HG03139 (cell line): ENCODE results near the gene TLE4.
"Not testable (repeated sequence)": the region's sequence is repeated elsewhere in the genome, so short reads cannot be mapped to it uniquely, and the experiment has no call there.

Experiments used
- ATAC-seq: cut with Tn5 transposase; IDR thresholded peaks from one replicate; pipeline ENCODE4 v1.9.1; 2021; ENCODE audit not compliant: unreplicated experiment

The TLE4 gene

DNA sequence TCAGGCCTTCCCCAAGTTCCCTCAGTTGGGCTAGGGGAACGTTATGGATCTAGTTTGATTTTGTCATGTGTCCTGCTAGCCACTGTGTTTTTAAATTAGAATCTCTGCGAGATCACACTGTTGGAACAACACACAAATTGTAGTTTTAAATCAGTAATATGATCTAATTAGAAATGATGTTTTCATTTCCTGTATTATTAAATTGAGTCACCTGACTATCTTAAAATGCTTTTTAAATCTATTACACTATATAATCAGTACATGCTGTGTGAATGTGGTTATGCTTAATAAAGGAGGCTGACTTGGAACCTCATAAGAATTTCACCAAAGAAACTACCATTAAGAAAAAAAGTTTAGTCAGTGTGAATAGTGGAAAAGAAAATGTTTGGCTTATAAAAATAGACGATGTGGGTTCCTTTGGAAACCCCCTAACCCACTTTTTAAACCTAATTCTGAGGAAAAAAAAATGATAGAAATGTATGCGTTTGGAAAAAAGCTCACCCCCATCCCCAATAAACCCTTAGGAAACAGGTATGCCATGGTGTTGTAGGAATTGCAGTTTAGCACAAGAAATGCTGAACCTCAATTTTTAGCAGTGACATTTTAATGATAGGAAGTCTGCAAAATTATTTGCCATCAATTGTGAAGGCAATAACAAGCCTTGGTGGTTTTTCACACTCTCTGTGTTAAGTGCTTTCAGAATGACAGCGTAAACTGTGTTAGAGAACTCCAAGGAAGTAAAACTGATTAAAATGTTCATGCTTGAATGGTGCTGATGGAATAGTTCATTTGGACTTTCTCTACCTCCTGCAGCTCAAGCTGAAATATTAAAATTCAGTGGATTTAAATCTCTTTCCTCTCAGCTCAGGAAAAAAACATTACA is 59.0 kb downstream of the TLE4 start:
- no peak for ATAC-seq

DNA sequence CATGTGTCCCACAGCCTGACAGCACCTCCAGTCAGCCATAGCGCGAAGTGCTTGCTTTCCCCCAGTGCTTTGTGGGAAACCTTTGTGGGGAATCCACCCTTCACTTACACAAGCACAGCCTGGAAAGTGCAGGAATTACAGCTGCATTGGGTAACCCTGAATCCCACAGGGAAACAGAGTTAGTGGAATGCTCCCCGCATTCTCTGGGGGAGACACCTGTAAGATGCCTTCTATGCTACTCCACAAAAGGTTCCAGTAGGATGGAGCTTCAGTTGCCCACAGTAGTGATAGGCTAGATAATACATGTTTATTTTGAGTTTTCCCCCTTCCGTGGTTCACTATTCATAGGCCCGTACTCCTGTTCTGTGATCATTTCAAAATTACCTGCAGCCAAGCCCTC is 60.3 kb downstream of the TLE4 start:
- no peak for ATAC-seq

DNA sequence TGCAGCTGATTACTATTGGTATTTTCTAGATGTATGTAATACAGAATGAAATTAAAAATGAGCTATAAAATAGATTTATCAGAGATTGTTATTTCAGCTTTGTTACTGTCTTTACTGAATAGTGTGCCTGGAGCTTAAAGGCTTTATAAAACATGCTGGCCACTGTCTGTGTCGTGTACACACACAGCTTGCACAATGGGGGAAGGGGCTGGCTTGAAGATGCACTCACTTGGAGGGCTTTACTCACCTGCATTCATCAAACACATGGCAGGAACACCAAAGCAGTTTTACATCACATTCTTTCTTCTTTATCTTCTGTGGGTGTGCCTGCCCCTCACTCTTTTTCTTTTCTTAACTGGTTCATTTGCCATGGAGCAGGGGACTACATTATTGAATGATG is 60.9 kb downstream of the TLE4 start:
- ATAC-seq, result no peak

DNA sequence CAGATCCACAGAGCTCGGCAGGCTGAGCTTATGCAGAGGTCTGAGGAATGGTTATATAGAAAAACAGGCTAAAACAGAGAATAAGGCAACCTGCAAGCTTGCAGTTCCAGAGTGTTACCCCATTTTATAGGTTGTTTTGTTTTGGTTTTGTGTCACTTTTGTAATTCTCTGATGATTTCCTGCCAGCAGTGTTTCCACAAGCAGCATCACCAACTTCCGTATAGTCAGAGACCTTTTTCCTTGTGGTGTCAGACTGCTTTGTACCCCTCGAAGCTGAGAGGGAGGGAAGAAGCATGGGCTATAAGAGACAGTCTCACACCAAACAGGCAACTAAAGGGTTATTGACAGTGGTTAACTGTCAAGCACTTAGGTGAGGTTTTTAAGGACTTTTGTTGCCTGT is 61.8 kb downstream of the TLE4 start:
- no peak for ATAC-seq

DNA sequence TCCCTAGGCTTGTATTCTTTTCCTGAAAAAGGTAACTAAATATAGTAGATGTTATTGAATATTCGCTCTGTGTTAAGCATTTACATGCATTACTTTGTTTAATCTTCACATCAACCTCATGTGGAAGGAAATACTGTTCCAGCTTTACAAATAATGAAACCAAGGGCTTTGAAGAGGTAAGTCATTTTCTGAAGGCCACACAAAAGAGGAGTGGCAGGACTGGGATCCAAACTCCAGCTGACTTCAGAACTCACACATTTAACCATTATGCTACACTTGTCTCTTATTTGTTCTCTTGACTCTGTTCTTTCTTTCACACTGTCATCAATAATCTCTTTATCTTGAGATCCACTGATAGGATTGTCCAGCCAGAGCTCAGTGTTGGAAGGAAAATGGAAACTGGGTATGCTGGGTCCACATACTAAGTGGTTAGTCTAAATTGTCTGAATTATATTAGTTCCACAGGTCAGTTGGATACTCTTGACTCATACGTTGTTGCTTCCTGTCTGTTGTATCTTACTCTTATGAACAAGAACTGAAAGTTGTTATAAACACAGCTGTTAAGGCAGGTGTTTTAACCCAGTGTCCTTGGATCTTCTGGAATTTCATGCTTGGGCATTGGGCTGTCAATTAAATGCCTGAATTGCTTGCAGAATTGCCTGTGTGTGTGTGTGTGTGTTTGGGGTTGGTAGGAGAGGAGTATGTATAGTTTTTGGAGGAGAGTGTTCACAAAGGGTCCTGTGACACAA is 65.6 kb downstream of the TLE4 start:
- no peak for ATAC-seq

DNA sequence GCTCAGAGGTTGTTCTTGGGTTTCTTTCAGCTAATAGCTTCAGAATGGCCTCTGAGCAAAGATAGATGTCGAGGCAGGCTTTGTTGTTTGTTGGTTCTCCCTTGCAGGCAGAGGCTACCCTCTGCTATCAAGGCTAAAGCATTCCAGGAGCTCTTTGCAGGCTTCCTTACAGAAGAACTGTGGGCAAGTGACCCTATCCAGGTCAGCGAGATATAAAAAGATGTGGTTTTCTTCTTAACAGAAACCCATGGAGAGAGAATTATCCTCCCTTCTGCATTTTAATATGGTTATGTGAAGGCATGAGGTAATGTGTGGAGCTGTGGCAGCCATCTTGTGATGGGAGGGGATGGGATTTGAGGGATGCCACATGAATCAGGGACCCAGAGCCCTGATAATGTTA is 67.0 kb downstream of the TLE4 start:
- no peak for ATAC-seq

DNA sequence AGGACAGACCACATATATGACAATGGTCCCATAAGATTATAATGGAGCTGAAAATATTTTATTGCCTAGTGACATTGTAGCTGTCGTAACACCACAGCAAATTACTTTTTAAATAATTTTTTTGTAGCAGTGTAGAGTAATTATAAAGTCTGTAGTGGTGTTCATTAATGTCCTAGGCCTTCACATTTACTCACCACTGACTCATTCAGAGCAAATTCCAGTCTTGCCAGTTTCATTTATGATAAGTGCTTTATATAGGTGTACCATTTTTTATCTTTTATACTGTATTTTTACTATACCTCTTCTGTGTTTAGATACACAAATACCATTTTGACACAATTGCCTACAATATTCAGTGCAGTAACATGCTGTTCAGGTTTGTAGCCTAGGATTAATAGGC is 67.6 kb downstream of the TLE4 start:
- no peak for ATAC-seq

DNA sequence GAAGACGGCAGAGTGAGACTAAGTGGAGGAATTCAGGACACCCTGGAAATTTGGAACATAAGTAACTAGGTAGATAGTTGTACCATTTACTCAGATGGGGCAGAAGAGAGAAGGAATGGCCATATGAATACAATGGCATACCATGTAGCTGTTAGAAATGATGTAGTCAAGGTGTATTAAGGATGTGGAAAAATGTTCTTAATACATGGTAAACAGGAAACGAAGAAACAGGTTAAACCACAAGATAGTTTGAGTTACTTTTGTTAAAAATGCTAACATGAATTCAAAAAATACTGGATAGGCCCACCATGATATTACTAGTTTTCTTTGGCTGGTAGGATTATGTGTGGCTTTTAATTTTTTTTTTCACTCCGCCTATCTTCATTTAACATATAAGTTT is 68.3 kb downstream of the TLE4 start:
- ATAC-seq, result not testable (repeated sequence)

DNA sequence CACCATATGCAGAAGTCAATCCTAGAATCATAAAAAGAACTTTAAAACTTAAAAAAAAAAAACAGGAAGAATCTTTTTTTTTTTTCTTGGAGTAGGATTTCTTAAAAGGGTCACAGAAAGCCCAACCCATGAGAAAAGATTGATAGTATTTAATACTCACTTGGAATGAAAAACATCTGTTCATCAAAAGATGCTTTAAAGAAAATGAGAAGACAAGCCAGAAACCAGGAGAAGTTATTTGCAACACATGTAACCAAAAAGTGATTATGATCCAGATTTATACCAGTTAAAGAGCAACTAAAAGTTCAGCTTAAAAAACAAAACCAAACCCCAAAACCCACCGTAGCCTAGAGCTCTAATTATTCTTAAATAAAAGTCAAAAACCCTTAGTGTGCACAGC is 69.3 kb downstream of the TLE4 start:
- no peak for ATAC-seq

DNA sequence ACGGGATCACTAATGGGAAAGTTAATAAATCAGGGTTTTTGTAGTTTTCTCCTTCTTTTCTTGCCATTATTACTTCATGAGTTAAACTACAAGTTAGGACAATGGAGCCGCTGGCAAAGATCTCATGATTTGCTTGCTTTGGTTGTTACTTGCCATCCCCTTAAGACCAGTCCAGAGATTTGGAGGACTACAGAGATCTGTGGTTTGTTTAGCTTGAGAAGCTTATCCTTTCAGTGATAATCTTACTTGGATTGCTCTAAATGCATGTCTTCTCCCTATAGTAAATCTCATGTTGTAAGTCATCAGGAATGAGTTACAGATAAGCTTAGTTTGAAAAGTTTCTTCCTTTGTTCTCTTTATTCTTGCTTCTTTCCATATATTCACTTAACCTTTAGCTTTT is 70.9 kb downstream of the TLE4 start:
- ATAC-seq, result no peak

DNA sequence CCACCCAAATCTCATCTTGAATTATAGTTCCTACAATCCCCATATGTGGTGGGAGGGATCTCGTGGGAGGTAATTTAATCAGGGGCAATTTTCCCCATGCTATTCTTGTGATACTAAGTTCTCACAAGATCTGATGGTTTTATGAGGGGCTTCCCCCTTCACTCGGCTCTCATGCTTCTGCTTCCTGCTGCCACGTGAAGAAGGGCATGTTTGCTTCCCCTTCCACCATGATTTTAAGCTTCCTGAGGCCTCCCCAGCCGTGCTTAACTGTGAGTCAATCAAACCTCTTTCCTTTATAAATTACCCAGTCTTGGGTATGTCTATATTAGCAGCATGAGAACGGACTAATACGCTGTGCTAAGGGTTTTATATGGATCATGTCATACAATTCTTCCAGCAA is 72.3 kb downstream of the TLE4 start:
- ATAC-seq, result no peak

DNA sequence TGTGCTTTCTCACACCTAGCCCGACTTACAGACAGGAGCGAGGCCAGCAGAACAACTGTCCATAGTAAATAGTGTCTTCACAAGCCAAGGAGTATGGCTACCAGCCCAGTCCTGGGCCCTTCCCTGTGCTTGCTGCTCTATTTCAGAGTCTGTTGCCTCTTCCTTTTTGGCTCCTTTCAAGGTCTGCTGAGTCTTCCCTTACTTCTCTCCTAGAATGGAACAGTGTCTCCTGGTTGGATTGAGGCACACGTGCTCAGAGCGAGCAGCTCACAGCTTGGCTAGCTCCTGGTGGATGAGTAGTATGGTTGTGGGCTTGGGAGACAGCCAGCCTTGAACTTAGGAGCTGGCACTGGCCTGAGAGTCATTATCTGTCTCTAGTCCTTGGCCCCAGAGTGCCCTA is 72.8 kb downstream of the TLE4 start:
- no peak for ATAC-seq

DNA sequence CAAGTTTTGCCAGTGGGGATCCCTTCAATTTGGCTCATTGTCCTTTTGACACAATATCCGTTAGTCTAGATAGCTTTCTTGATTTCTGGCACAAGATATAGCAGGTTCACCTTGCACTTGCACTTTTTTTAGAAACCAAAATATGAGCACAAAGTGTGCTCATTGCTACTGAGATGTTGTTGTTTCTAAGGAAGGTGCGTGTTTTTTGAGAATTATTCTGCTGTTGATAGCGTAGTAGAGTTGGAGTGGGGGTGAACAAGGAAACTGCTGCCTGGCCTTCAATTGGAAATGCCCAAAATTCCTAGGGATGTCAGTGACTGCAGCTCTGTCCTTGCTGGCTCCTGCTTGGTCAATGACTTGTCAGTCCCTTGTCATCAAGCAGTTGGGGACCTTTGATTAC is 73.3 kb downstream of the TLE4 start:
- no peak for ATAC-seq

DNA sequence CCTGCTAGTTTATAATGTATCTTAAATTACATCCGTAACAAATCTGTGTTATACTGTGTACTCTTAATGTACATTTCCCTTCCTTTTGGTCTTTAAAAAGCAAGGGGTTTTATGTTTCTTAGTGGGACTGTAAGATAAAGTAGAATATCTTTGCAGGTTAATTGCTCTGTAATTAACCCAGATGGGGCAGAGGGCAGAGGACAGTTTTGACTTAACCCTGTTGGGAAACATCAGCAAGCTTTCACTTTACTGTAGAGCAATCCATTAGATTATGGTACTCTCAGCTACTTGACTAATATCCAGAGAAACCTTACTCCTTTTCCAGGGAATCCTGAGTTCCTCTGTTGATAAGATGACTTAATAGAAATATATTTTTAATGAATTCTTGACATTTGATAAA is 74.3 kb downstream of the TLE4 start:
- ATAC-seq, result no peak

DNA sequence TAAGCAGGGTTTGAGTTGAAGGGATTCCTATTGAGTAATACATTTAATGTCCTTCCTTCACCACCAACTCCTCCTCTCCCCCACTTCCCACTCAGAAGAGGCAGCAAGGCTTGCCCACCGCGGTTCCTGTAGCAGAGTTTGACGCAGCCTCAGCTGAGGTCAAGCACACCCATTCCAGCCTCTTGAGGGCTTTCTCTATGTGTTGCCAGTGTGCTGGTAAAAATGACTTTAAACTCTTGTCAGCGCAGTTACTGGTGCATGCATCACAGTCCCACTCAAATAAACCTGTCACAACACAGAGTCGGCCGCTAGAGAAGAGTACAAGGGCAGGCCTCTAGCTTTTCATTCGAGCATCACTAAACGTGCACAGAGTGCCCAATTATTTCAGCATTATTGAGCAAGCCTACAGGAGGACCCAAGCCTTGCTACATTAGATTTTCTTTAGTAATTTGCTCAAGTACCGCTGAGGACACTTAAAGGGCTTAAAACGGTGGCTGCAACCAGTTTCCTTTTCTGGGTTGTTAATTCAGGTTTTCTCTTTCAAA is 79.6 kb downstream of the TLE4 start:
- ATAC-seq, result no peak

DNA sequence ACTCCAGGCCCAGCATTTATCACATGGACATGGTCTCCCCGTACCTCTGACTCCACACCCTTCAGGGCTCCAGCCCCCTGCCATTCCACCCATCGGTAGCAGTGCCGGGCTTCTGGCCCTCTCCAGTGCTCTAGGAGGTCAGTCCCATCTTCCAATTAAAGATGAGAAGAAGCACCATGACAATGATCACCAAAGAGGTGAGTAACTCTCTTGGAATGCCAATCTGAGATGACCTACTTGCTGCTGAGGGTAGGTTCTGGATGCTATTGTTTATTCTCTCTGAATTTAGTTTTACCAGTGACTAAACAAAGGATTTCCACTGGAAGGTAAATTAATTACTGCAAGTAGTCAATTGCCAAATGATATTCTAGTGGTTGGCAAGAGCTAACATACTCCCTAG is 80.8 kb downstream of the TLE4 start:
- no peak for ATAC-seq

DNA sequence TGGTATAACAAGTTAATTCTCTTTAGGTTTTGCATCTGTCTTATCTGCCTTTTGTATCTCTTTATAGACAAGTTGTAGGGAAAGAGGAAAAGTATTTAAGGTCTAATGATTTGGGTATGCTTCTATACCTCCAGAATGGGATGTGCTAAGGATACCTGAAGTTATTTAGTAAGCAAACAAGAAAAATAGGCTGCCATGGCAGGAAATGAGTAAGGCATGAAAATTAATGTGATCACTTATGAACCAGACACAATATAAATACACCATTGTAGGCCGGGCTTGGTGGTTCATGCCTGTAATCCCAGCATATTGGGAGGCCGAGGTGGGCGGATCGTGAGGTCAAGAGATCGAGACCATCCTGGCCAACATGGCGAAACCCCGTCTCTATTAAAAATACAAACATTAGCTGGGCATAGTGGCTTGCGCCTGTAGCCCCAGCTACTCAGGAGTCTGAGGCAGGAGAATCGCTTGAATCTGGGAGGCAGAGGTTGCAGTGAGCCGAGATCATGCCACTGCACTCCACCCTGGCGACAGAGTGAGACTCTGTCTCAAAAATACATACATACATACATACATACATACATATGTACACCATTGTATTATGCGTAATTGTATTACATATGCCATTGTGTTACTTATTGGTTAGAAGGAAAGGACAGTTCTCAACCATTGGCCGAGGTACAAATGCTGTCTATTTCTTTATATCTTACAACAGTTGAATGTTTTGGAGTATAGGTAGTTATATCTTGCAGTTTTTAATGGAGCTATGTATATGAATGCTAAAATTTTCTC is 83.0 kb downstream of the TLE4 start:
- not testable (repeated sequence) for ATAC-seq

DNA sequence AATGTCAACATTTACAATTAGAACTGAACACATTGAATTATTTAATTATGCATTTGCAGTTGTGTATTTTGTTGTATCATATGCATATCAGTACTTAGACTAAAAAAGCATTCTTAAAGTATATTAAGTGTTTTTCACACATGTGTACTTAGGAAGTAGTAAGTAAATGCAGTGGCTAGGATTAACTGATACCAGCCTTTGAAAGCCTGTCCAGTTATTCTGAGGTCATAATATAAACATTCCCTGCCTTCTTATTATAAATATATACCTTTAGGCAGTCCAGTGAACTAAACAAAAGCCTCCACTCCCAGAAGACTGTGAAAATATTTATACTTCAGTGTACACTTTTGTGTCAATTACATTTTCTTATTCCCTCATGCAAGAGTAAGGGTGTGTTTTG is 83.8 kb downstream of the TLE4 start:
- ATAC-seq, result no peak

DNA sequence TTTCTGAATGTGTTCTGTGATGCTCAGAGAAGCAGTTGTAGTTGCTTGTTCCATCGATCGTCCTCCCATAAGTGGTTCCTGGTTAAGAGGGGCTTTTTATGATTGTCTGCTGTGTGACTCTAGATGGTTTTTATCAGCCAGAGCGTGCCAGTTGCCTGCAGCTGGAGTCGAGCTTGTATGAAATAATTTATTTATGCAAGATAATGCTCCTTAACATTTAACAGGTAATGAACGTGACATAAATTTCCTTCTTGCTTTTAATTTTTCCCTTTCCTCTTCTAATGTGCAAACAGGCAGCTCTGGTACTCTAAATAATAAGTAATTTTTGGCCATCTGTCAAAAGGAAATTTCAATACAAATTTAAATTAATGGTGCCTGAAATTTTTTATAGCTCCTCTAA is 84.4 kb downstream of the TLE4 start:
- no peak for ATAC-seq

DNA sequence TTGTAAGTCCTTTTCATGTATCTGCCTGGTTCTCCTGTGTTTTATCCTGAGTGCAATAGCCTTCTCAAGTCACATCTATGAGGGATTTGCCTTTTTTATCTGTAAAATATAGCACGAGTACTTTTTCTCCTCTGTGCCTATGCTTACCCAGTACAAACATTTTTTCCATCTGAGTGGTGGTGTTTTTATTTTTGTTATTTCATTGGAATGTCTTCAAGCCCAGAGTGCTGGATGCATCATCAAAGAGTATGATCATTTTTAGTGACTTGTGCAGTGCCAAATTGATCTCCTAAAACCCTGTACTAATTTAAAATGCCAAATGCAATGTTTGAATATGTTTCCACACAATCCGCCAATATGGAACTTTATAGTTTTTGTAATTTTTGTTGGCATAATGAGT is 86.1 kb downstream of the TLE4 start:
- ATAC-seq, result no peak

DNA sequence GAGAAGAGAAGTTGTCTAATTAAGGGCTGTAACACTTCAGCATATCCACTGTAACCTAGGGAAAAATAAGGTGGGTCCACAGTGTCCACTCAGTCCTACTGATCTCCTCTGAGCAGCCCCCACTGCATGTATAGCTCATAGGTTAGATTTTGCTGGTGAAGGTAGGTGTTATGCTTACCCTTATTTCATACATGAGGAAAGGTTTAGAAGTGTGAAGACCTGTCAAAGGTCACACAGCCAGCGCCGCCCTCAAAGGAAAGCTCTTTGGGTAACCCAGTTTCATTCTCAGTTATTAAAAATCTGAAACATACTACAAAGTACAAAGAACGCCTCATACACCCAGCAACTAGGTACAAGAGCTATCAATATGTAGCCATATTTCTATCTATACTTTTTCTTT is 87.2 kb downstream of the TLE4 start:
- no peak for ATAC-seq
